GM21515 (cell line): ENCODE measurements around the gene MAN1B1.
"Not testable (repeated sequence)": the region's sequence is repeated elsewhere in the genome, so short reads cannot be mapped to it uniquely, and the experiment has no call there.

ENCODE experiments used
- ATAC-seq: cut with Tn5 transposase; IDR thresholded peaks from one replicate; pipeline ENCODE4 v1.9.1; 2021; ENCODE audit not compliant: unreplicated experiment

MAN1B1 gene

GRCh38 chr9:137052293-137052692 lies 34.5 kb upstream of the MAN1B1 start:
- no peak for ATAC-seq

- ATAC-seq = no peak
Observed at GRCh38 chr9:137052998-137053943, 33.5 kb upstream of the MAN1B1 start.

- no peak for ATAC-seq
Observed at GRCh38 chr9:137053944-137054931, 32.5 kb upstream of the MAN1B1 start, which contains the start of gene ENTPD2. TSS of gene ENTPD2 (minus strand) at chr9:137054061. CDS start at chr9:137053997, 64 bp downstream.

GRCh38 chr9:137054932-137055384 lies 31.8 kb upstream of the MAN1B1 start:
- no peak for ATAC-seq

- no peak for ATAC-seq
Observed at GRCh38 chr9:137055385-137056364, 31.1 kb upstream of the MAN1B1 start.

GRCh38 chr9:137056739-137057415 lies 29.9 kb upstream of the MAN1B1 start:
- ATAC-seq = no peak

GRCh38 chr9:137057545-137057944 lies 29.2 kb upstream of the MAN1B1 start:
- ATAC-seq = no peak

- ATAC-seq = no peak
Observed at GRCh38 chr9:137058521-137059234, 28.1 kb upstream of the MAN1B1 start.

GRCh38 chr9:137062384-137062783 lies 24.4 kb upstream of the MAN1B1 start:
- ATAC-seq = no peak

- not testable (repeated sequence) for ATAC-seq
Observed at GRCh38 chr9:137062798-137063197, 24.0 kb upstream of the MAN1B1 start.

- no peak for ATAC-seq
Observed at GRCh38 chr9:137063311-137064026, 23.3 kb upstream of the MAN1B1 start.

- ATAC-seq = no peak
Observed at GRCh38 chr9:137064027-137064879, 22.5 kb upstream of the MAN1B1 start.

GRCh38 chr9:137064880-137065164 lies 22.0 kb upstream of the MAN1B1 start:
- ATAC-seq = no peak

GRCh38 chr9:137065336-137065967 lies 21.3 kb upstream of the MAN1B1 start:
- no peak for ATAC-seq

- no peak for ATAC-seq
Observed at GRCh38 chr9:137066096-137066861, 20.5 kb upstream of the MAN1B1 start.

- ATAC-seq = peak; percentile 43
Observed at GRCh38 chr9:137067860-137068538, 18.8 kb upstream of the MAN1B1 start.
